K562 (cell line): ENCODE data around the gene ZFAND3. TPM values are rescaled to one million over a fixed set of nuclear protein-coding genes. Genes with fewer than 3 reads are reported as not detected.

Experiments used
- ATAC-seq: fragments of 200-7000 bp; cut with Tn5 transposase; 3 replicates; pipeline ENCODE4 v1.9.1; 2020; ENCODE audit warnings: moderate library complexity
- BruUV-seq: library from RNA; stranded (reverse); fragments of 400-500 nt; replicated peaks from 2 replicates; lab custom pipeline; 2021; lab: Mats Ljungman, UMichigan
- CTCF ChIA-PET: fragments of 300-600 bp; formaldehyde crosslinking; extraction: SDS; loops from one replicate; lab custom pipeline; 2021; ENCODE audit warnings: low intra/inter-chr PET ratio; lab: Yijun Ruan, JAX
- POLR2A ChIA-PET: fragments of 300-600, 350-650 bp; sonication (Branson Sonifier 250); formaldehyde crosslinking; extraction: SDS; loops from one replicate; lab custom pipeline; 2021; ENCODE audit warnings: antibody characterized with exemption, inconsistent platforms; lab: Yijun Ruan, JAX
- DNase-seq, 4 experiments: peaks; one replicate each; pipeline versions ENCODE4 v3.0.0 to v3.0.0-alpha.2; 2011 to 2018; ENCODE audit warnings: low spot score in 3 of 4, mixed read lengths in 3 of 4; ENCODE audit errors: extremely low read depth in 1 of 4
- FAIRE-seq: peaks from 2 replicates; lab custom pipeline; 2011; peaks lifted over from hg19 to GRCh38; lab: Jason Lieb, UNC
- H2AFZ ChIP-seq: 2 replicates; pipeline ENCODE4 v1.6.0; 2011; ENCODE audit warnings: low read depth, low read length, control low read depth, inconsistent platforms
- H3K27ac ChIP-seq: fragments of 200-600 bp; 3 replicates; pipeline ENCODE4 v1.8.0; 2011; ENCODE audit warnings: low read depth, mild to moderate bottlenecking, control low read depth, inconsistent platforms, low read length, moderate library complexity, mixed read lengths; ENCODE audit errors: extremely low read depth
- H3K27me3 ChIP-seq, 2 experiments: fragments of 300-600 bp in 1 of 2; 2 replicates in 1 of 2; 3 replicates in 1 of 2; pipeline versions ENCODE4 v1.6.0 to v1.8.0; 2011; ENCODE audit warnings: inconsistent platforms in 2 of 2, low read length in 2 of 2, mild to moderate bottlenecking in 1 of 2, mixed read lengths in 1 of 2, moderate library complexity in 1 of 2; ENCODE audit not compliant: control insufficient read depth in 2 of 2, insufficient read depth in 2 of 2
- H3K36me3 ChIP-seq: fragments of 300-600 bp; 3 replicates; pipeline ENCODE4 v1.8.0; 2011; ENCODE audit warnings: mild to moderate bottlenecking, low read length, inconsistent platforms; ENCODE audit not compliant: control insufficient read depth, insufficient read depth
- H3K4me1 ChIP-seq, 2 experiments: fragments of 200-600 bp in 1 of 2; replicated peaks in 1 of 2; 2 replicates in 1 of 2; 3 replicates in 1 of 2; pipeline versions ENCODE4 v1.5.1 to v1.8.0; 2011; ENCODE audit warnings: inconsistent platforms in 2 of 2, low read length in 2 of 2, mild to moderate bottlenecking in 1 of 2, mixed read lengths in 1 of 2, moderate library complexity in 1 of 2; ENCODE audit not compliant: control insufficient read depth in 2 of 2, insufficient read depth in 2 of 2
- H3K4me2 ChIP-seq: 2 replicates; pipeline ENCODE4 v1.6.1; 2011; ENCODE audit warnings: low read length, control low read depth, inconsistent platforms, mixed read lengths; ENCODE audit not compliant: insufficient read depth
- H3K4me3 ChIP-seq: fragments of 200-600 bp; sonication (generic), shearing (Covaris generic); 2 replicates; pipeline ENCODE4 v1.5.1; 2016; ENCODE audit warnings: control low read depth, inconsistent platforms
- H3K79me2 ChIP-seq: fragments of 200-600 bp; 3 replicates; pipeline ENCODE4 v1.8.0; 2011; ENCODE audit warnings: low read length, inconsistent platforms; ENCODE audit not compliant: control insufficient read depth, insufficient read depth
- H3K9ac ChIP-seq, 2 experiments: 2 replicates each; pipeline versions ENCODE4 v1.6.0 to v1.6.1; 2011; ENCODE audit warnings: low read depth in 2 of 2, low read length in 2 of 2, control low read depth in 1 of 2, inconsistent platforms in 1 of 2, mild to moderate bottlenecking in 1 of 2, mixed read lengths in 1 of 2; ENCODE audit not compliant: insufficient read depth in 1 of 2
- H3K9me1 ChIP-seq: one replicate; pipeline ENCODE4 v1.6.0; 2011; ENCODE audit warnings: inconsistent platforms, mild to moderate bottlenecking, low read length, moderate library complexity; ENCODE audit not compliant: control insufficient read depth, insufficient read depth
- H3K9me3 ChIP-seq: replicated peaks from 2 replicates; pipeline ENCODE4 v1.5.1; 2011; ENCODE audit warnings: low read depth, low read length, inconsistent platforms; ENCODE audit not compliant: control insufficient read depth, insufficient read depth
- H4K20me1 ChIP-seq: replicated peaks from 2 replicates; pipeline ENCODE4 v1.6.1; 2011; ENCODE audit warnings: low read length, inconsistent platforms, mixed read lengths; ENCODE audit not compliant: control insufficient read depth, insufficient read depth
- C11orf30 ChIP-seq: fragments of 450-650 bp; IDR thresholded peaks from 2 replicates; pipeline ENCODE4 v1.6.1; 2016; ENCODE audit warnings: low read depth, mild to moderate bottlenecking
- DIDO1 ChIP-seq: fragments of 450-650 bp; IDR thresholded peaks from 2 replicates; pipeline ENCODE4 v1.6.1; 2016; ENCODE audit warnings: low read depth, missing biosample characterization, missing genetic modification characterization
- GABPA ChIP-seq: fragments of 200-800 bp; sonication (Bioruptor generic); conservative IDR thresholded peaks from 2 replicates; pipeline ENCODE4 v1.6.1; 2016; ENCODE audit warnings: low read depth, missing genetic modification characterization, missing compliant biosample characterization
- HNRNPK ChIP-seq: fragments of 200-400 bp; formaldehyde crosslinking; IDR thresholded peaks from one replicate; pipeline ENCODE4 v1.6.1; 2018; ENCODE audit warnings: mild to moderate bottlenecking, low read depth, low read length; ENCODE audit not compliant: poor library complexity, severe bottlenecking
- PRPF4 ChIP-seq: fragments of 200-400 bp; formaldehyde crosslinking; IDR thresholded peaks from one replicate; pipeline ENCODE4 v1.6.1; 2017; ENCODE audit warnings: low read length, low read depth, mild to moderate bottlenecking; ENCODE audit not compliant: insufficient read depth, poor library complexity, severe bottlenecking
- RBM17 ChIP-seq: fragments of 200-400 bp; formaldehyde crosslinking; IDR thresholded peaks from 2 replicates; pipeline ENCODE4 v1.6.1; 2017; ENCODE audit warnings: low read depth, mild to moderate bottlenecking, low read length, borderline replicate concordance
- TAF7 ChIP-seq: fragments of 450-650 bp; IDR thresholded peaks from 2 replicates; pipeline ENCODE4 v1.6.1; 2016; ENCODE audit warnings: missing genetic modification characterization, missing compliant biosample characterization
- ZHX1 ChIP-seq: fragments of 150-350 bp; conservative IDR thresholded peaks from 2 replicates; pipeline ENCODE4 v1.6.1; 2014; ENCODE audit warnings: low read length
- ZNF561 ChIP-seq: fragments of 450-650 bp; formaldehyde crosslinking; conservative IDR thresholded peaks from 2 replicates; pipeline ENCODE4 v1.4.0; 2020; ENCODE audit warnings: mild to moderate bottlenecking, moderate library complexity
- WGBS: fragments of 100-300 bp; shearing (Covaris generic); methylation state at CpG from one replicate; pipeline ENCODE4 v1.1.6; 2016; ENCODE audit warnings: low coverage, mixed read lengths; ENCODE audit not compliant: insufficient coverage; ENCODE audit errors: missing lambda C conversion rate; 5-methylcytosine and 5-hydroxymethylcytosine counted together
- in situ Hi-C: fragments of 300-500 bp; cut with MboI; formaldehyde crosslinking; loops from 4 replicates; pipeline ENCODE4 v1.15.0; 2018; ENCODE audit warnings: inconsistent platforms, mixed read lengths
- intact Hi-C: fragments of 100-400 bp; cut with micrococcal nuclease; formaldehyde crosslinking; loops from 2 replicates; pipeline ENCODE4 v1.14.2; 2022
- polyA plus RNA-seq, 8 experiments: library from polyadenylated mRNA; depleted of rRNA in 4 of 8; stranded (reverse) in 5 of 8; unstranded in 3 of 8; fragments of >200 nt; fragmentation: Nextera tagmentation in 2 of 8; fragmentation: Illumina TruSeq in 1 of 8; extraction: Ambion mirVana in 2 of 8; extraction: Trizol in 1 of 8; gene quantifications; 2 replicates each; pipeline versions ENCODE4 v1.2.1 to v1.2.3, GENCODE V29; 2011 to 2014; ENCODE audit warnings: inconsistent platforms in 1 of 8, missing spikeins in 1 of 8
- total RNA-seq, 7 experiments: library from RNA; depleted of rRNA in 6 of 7; stranded (reverse); fragments of >200 nt in 6 of 7; fragmentation: Illumina TruSeq in 2 of 7; extraction: Trizol in 2 of 7; gene quantifications; 2 replicates each; pipeline versions ENCODE4 v1.2.1 to v1.2.3, GENCODE V29; 2011 to 2021; ENCODE audit warnings: low replicate concordance in 1 of 7
- TF ChIP-seq, protein P1 (sequence below): fragments of 450-650 bp; IDR thresholded peaks from 2 replicates; pipeline ENCODE4 v1.6.1; 2016; ENCODE audit warnings: missing biosample characterization, missing genetic modification characterization

The ZFAND3 gene
- total and polyA plus RNA-seq, 9 of the 15 experiments (the other 6 are each of a cell fraction or from before 2014, with no cell fraction given): 0.81 to 26.6 (median 11.8) TPM

GRCh38 chr6:37971711-37972390 lies 152.3 kb downstream of the ZFAND3 start:
- no peak overlapping the region for H3K4me2 ChIP-seq
- CTCF ChIA-PET: no interaction called here
- in situ Hi-C loops: no loop called here

GRCh38 chr6:37972994-37973757 lies 153.6 kb downstream of the ZFAND3 start:
- no peak overlapping the region for H3K9ac ChIP-seq
- intact Hi-C loops (no loop called here), in situ Hi-C loops (no loop called here)
- no peaks in the 10 kb centered on the region for H3K27me3 ChIP-seq
- H2AFZ ChIP-seq: no peak overlapping the region
- H3K9me3 ChIP-seq: peaks cover 7% of the 10 kb centered on the region; the same call in 1 of the 2 replicates
- no peaks in the 10 kb centered on the region for H4K20me1 ChIP-seq
- no peaks in the 10 kb centered on the region for H3K9me1 ChIP-seq
- ChIA-PET CTCF (no interaction called here), POLR2A (interaction anchor here (0.8 to 1.9 kb wide), 2 partner anchors 12 to 25 kb away, joined by 3 to 8 read pairs; no protein-coding TSS in a partner anchor)
- 7% methylated on average over 1 of the region's 1 CpG for WGBS
- H3K79me2 ChIP-seq: 0 out of 3 replicates have a peak, but pooled peaks cover 8% of the 10 kb centered on the region
- H3K4me1 ChIP-seq: no peaks in the 10 kb centered on the region
- no peaks in the 10 kb centered on the region for H3K36me3 ChIP-seq
- DNase-seq (no peak), ATAC-seq (peak; percentile 90), FAIRE-seq (no peak)
- no TSS peak for BruUV-seq
- no peak overlapping the region for H3K4me2 ChIP-seq
- H3K4me3 ChIP-seq: no peak overlapping the region
- no peak overlapping the region for H3K27ac ChIP-seq
- TF ChIP-seq TAF7 (tag) (no peak), DIDO1 (tag) (no peak), GABPA (tag) (0 out of 2 replicates have a peak, but pooled peaks have one; percentile 15), PRPF4 (no peak), RBM17 (no peak), ZHX1 (no peak), ZNF561 (CRISPR knock-in tag) (no peak)
- TF ChIP-seq, protein P1, sequence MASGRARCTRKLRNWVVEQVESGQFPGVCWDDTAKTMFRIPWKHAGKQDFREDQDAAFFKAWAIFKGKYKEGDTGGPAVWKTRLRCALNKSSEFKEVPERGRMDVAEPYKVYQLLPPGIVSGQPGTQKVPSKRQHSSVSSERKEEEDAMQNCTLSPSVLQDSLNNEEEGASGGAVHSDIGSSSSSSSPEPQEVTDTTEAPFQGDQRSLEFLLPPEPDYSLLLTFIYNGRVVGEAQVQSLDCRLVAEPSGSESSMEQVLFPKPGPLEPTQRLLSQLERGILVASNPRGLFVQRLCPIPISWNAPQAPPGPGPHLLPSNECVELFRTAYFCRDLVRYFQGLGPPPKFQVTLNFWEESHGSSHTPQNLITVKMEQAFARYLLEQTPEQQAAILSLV: peak; percentile 73

More at GRCh38 chr6:37971711-37972390, 152.3 kb downstream of the ZFAND3 start:
- TF ChIP-seq HNRNPK (no peak), C11orf30 (peak; percentile 16; the same call in 1 of the 2 replicates)
- intact Hi-C loops: no loop called here
- Histone ChIP-seq H4K20me1 (no peaks in the 10 kb centered on the region), H3K9ac (no peak overlapping the region), H3K4me1 (no peaks in the 10 kb centered on the region), H3K27me3 (no peaks in the 10 kb centered on the region), H3K4me3 (no peak overlapping the region), H2AFZ (no peak overlapping the region), H3K9me1 (no peaks in the 10 kb centered on the region), H3K9me3 (peaks cover 7% of the 10 kb centered on the region; the same call in 1 of the 2 replicates), H3K27ac (no peak overlapping the region), H3K36me3 (no peaks in the 10 kb centered on the region), H3K79me2 (0 out of 3 replicates have a peak, but pooled peaks cover 8% of the 10 kb centered on the region)
- BruUV-seq: no TSS peak
- DNase-seq: no peak
- WGBS: 83% methylated on average over 3 of the region's 4 CpGs
- ATAC-seq: no peak
- FAIRE-seq: no peak
- POLR2A ChIA-PET: interaction anchor here (0.5 to 0.6 kb wide), 2 partner anchors 266 to 1779 kb away, joined by 3 read pairs; no protein-coding TSS in a partner anchor
